Measurements from ENCODE around the gene ZNF428. TPM values are rescaled to one million over a fixed set of nuclear protein-coding genes. Genes with fewer than 3 reads are reported as not detected.

The ZNF428 gene
- total RNA-seq, 1 donor from 2014 or later: 87.5 TPM

DNA sequence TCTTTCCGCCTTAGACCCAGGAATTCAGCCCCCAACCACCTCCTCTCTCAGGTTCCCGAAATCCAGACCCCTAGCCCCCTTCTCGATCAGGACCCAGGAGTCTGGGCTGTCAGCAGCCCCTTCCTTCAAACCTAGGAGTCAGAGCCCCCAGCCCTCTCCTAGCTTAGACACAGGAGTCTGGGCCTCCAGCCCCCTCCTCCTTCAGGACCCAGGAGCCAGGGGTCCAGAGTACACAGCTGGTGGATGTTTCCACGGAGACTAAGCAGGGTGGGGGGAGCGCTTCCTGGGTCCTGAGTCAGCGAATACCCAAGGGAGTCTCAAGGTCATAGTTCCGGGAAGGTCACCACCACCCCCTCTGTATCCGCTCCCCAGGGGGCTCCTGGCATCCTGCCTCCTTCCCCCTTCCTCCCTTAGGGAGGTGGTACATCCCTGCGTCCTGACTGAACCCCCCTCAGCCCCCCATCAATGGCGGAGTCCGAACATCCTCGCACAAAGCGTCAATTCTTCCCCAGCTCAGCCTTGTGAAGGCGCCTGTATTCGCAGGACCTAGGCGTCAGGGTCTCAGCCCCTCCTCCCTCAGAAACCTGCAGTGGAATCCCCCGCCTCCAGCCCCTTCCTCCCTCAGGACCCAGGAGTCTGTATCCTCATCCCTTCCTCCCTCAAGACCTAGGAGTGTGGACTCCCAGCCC is 15.6 kb upstream of the ZNF428 start:
- DNase-seq (ENCODE audit: low spot score, unreplicated experiment): no peak
- Mint-ChIP-seq H3K27me3 (no peaks in the 10 kb centered on the region), H3K4me1 (ENCODE audit: low read depth) (peaks cover 33% of the 10 kb centered on the region), H3K4me3 (ENCODE audit: low read depth) (peak overlapping the region; percentile 67), H3K9me3 (ENCODE audit: low read depth) (no peaks in the 10 kb centered on the region), H3K36me3 (ENCODE audit: insufficient read depth) (peaks cover 7% of the 10 kb centered on the region), H3K27ac (peak overlapping the region; percentile 95)
- TF ChIP-seq, protein P1, sequence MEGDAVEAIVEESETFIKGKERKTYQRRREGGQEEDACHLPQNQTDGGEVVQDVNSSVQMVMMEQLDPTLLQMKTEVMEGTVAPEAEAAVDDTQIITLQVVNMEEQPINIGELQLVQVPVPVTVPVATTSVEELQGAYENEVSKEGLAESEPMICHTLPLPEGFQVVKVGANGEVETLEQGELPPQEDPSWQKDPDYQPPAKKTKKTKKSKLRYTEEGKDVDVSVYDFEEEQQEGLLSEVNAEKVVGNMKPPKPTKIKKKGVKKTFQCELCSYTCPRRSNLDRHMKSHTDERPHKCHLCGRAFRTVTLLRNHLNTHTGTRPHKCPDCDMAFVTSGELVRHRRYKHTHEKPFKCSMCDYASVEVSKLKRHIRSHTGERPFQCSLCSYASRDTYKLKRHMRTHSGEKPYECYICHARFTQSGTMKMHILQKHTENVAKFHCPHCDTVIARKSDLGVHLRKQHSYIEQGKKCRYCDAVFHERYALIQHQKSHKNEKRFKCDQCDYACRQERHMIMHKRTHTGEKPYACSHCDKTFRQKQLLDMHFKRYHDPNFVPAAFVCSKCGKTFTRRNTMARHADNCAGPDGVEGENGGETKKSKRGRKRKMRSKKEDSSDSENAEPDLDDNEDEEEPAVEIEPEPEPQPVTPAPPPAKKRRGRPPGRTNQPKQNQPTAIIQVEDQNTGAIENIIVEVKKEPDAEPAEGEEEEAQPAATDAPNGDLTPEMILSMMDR (IDR thresholded peaks at IDR 0.05; ENCODE audit: unreplicated experiment): no peak

DNA sequence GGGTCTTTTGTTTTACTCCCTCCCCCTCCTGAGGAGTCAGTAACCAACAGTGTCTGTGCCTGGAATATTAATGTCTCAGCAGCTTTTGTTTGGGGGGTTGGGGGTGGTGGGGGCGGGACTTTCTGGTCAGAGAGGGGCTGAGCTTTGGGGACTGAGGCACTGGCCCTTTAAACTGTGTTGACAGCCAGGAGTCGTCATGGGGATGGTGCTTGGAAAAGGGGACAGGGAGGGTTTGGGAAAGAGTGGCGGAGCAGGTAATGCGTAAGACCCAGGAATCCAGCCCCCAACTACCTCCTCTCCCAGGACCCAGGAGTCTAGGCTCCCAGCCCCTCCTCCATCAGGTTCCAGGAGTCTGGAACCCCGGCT is 15.1 kb upstream of the ZNF428 start:
- no peak for DNase-seq (ENCODE audit: low spot score, unreplicated experiment)
- Mint-ChIP-seq H3K27me3 (no peaks in the 10 kb centered on the region), H3K4me3 (ENCODE audit: low read depth) (no peak overlapping the region), H3K27ac (no peak overlapping the region), H3K9me3 (ENCODE audit: low read depth) (no peaks in the 10 kb centered on the region), H3K4me1 (ENCODE audit: low read depth) (peaks cover 33% of the 10 kb centered on the region), H3K36me3 (ENCODE audit: insufficient read depth) (peaks cover 7% of the 10 kb centered on the region)
- TF ChIP-seq, protein P1 (IDR thresholded peaks at IDR 0.05; ENCODE audit: unreplicated experiment): no peak

DNA sequence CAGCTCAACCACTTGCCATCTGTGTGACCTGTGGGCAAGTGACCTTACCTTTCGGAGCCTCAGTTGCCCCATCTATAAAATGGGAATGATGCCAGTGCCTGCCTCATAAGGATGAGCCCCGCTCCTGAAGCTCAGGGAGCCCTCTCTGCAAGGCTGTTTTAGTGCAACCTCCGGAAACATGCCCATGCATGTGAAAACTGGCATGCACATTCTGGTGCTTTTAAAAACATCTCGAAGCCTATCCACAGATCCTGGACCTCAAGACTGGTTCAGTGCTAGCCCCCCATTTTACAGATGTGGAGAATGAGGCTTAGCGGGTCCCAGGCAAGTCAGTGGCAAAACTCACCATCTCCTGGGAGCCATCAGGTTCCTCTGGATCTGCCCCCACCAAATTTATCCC is 14.6 kb upstream of the ZNF428 start:
- Mint-ChIP-seq H3K4me1 (ENCODE audit: low read depth) (peaks cover 32% of the 10 kb centered on the region), H3K36me3 (ENCODE audit: insufficient read depth) (peaks cover 7% of the 10 kb centered on the region), H3K9me3 (ENCODE audit: low read depth) (no peaks in the 10 kb centered on the region), H3K27ac (no peak overlapping the region), H3K27me3 (no peaks in the 10 kb centered on the region), H3K4me3 (ENCODE audit: low read depth) (no peak overlapping the region)
- TF ChIP-seq, protein P1 (IDR thresholded peaks at IDR 0.05; ENCODE audit: unreplicated experiment): no peak
- no peak for DNase-seq (ENCODE audit: low spot score, unreplicated experiment)

DNA sequence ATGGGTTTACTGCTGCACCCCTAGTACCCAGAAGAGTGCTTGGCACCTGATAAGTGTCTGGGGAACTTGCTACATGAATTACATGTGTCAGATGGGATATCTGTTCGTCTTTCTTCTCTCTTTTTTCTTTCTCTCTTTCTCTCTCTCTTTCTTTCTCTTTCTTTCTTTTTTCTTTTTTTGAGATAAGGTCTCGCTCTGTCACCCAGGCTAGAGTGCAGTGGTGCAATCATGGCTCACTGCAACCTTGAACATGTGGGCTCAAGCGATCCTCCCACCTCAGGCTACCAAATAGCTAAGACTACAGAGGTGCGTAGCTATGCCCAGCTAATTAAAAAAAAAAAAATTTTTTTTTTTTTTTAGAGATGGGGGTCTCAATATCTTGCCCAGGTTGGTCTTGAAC is 14.1 kb upstream of the ZNF428 start:
- no peak for DNase-seq (ENCODE audit: low spot score, unreplicated experiment)
- TF ChIP-seq, protein P1 (IDR thresholded peaks at IDR 0.05; ENCODE audit: unreplicated experiment): no peak
- Mint-ChIP-seq H3K27me3 (no peaks in the 10 kb centered on the region), H3K27ac (no peak overlapping the region), H3K4me3 (ENCODE audit: low read depth) (no peak overlapping the region), H3K9me3 (ENCODE audit: low read depth) (no peaks in the 10 kb centered on the region), H3K4me1 (ENCODE audit: low read depth) (peaks cover 26% of the 10 kb centered on the region), H3K36me3 (ENCODE audit: insufficient read depth) (peaks cover 7% of the 10 kb centered on the region)

DNA sequence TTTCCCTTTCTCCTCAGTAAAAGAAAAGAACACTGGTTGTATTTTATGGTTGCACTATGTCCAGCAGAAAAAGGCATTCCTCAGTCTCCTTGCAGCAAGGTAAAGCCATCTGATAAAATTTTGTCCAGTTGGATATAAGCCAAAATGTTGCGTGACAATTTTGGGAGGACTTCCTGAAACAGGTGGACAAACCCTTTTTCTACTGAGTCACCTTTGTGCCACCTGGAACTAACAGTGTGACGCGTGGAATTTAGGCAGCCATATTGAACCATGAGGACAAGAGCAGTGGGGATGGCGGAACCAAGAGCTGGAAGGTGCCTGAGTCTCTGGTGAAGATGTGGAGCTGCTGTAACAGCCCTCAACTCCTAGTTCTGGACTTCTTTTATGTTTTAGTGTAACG is 12.1 kb upstream of the ZNF428 start:
- Mint-ChIP-seq H3K4me3 (ENCODE audit: low read depth) (no peak overlapping the region), H3K9me3 (ENCODE audit: low read depth) (no peaks in the 10 kb centered on the region), H3K4me1 (ENCODE audit: low read depth) (peaks cover 15% of the 10 kb centered on the region), H3K27ac (no peak overlapping the region), H3K27me3 (no peaks in the 10 kb centered on the region), H3K36me3 (ENCODE audit: insufficient read depth) (peaks cover 10% of the 10 kb centered on the region)
- DNase-seq (ENCODE audit: low spot score, unreplicated experiment): no peak
- TF ChIP-seq, protein P1 (IDR thresholded peaks at IDR 0.05; ENCODE audit: unreplicated experiment): no peak
